ENCODE data around the gene RPS5.

DNA sequence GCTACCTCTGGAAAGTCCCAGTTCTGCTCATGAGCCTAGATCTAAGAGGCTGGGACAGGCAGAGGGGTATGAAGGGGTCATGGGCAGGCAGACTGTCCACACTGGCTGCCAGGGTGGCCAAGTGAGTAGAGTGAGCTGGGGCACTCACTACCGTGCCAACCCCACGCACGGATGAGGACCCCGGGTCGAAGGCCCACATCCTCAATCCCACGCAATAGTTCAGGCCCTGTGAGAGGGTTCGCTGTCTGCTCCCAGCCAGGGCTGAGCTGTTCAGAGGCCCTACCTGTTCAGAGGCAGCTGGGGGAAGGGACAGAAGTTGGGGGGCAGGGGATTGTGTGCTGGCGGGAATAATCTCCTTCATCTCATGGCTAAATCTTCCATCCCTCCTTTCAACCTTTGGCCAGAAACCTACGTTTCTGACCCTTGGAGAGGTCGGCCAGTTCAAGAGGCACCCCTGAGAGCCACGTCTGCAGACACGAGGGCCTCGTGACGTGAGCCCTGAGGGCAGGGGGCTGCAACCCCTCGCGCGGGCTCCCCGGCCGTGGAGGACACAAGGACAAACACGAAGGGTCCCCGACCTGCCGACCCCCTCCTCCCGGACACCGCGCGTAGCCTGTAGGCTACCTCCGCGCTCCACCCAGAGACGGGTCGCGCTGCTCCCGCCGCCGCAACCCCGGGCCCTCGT is 1.0 kb upstream of the RPS5 start:
- TF ChIP-seq CTCF (IDR thresholded peaks at IDR 0.05) (no peak), ZFX (IDR thresholded peaks at IDR 0.05; ENCODE audit: borderline replicate concordance) (no peak)
